Ovary (tissue), 10 donors: ENCODE measurements around the gene MRPL48. TPM values are rescaled to one million over a fixed set of nuclear protein-coding genes. Genes with fewer than 3 reads are reported as not detected.
A peak's percentile ranks its signal among the peaks of the same experiment; 100 is the strongest.

Experiments
- DNase-seq, 5 donors: peaks; one replicate each; pipeline ENCODE4 v3.0.0-alpha.2; 2019 to 2020
- H3K27ac ChIP-seq, 2 donors: fragments of 200-600 bp; one replicate each; pipeline versions ENCODE4 v1.5.1 to v1.8.0; 2019 to 2022
- H3K27me3 ChIP-seq: fragments of 200-600 bp; one replicate; pipeline ENCODE4 v1.8.0; 2022
- H3K36me3 ChIP-seq: fragments of 200-600 bp; sonication (generic); one replicate; pipeline ENCODE4 v1.5.1; 2019
- H3K4me1 ChIP-seq: one replicate; pipeline ENCODE4 v1.8.1; 2013; ENCODE audit warnings: mild to moderate bottlenecking, moderate library complexity; ENCODE audit not compliant: insufficient read depth
- H3K4me3 ChIP-seq: fragments of 200-600 bp; sonication (generic); one replicate; pipeline ENCODE4 v1.5.1; 2017
- H3K9me3 ChIP-seq, 2 donors: fragments of 200-600 bp in 1 of 2; sonication (generic) in 1 of 2; one replicate each; pipeline versions ENCODE4 v1.5.1 to v1.8.1; 2013 to 2019; ENCODE audit warnings: mild to moderate bottlenecking in 1 of 2, moderate library complexity in 1 of 2
- CTCF ChIP-seq, 3 donors: fragments of 450-650 bp in 2 of 3; fragments of 200-600 bp in 1 of 3; IDR thresholded peaks; one replicate each; pipeline versions ENCODE4 v1.5.1 to v1.8.0; 2016 to 2022; ENCODE audit warnings: antibody characterized with exemption in 3 of 3, mild to moderate bottlenecking in 1 of 3
- EP300 ChIP-seq: sonication (generic); formaldehyde crosslinking; IDR thresholded peaks from one replicate; pipeline ENCODE4 v1.6.1; 2017; ENCODE audit warnings: antibody characterized with exemption
- POLR2A ChIP-seq: fragments of 450-650 bp; IDR thresholded peaks from one replicate; pipeline ENCODE4 v1.6.1; 2017; ENCODE audit warnings: antibody characterized with exemption, mild to moderate bottlenecking, moderate library complexity
- WGBS, 3 donors: extraction: QIAGEN DNeasy Blood & Tissue Kit in 1 of 3; methylation state at CpG; one replicate each; pipeline versions ENCODE4 v1.1.5 to v1.1.7; 2013 to 2017; 5-methylcytosine and 5-hydroxymethylcytosine counted together
- intact Hi-C, 4 donors: fragments of 100-400 bp; cut with DNase I; formaldehyde crosslinking; loops; one replicate each; pipeline versions ENCODE4 v1.11.0 to v1.15.1; 2022 to 2023
- long read RNA-seq, 3 donors: library from polyadenylated mRNA in 2 of 3; unstranded in 2 of 3; transcript quantifications; one replicate each; pipeline ENCODE4 v2.0.0 and lab custom pipeline, GENCODE V29; 2021 to 2026
- polyA plus RNA-seq, 2 donors: library from polyadenylated mRNA; stranded (reverse); fragments of 200-250 nt in 1 of 2; fragments of 350-450 nt in 1 of 2; fragmentation: Illumina TruSeq in 1 of 2; extraction: RNeasy Lipid Tissue Mini Kit (QIAGEN cat#74804) in 1 of 2; gene quantifications; one replicate each; pipeline ENCODE4 v1.2.3, GENCODE V29; 2013 to 2014
- total RNA-seq, 7 donors: library from RNA; depleted of rRNA in 2 of 7; stranded (reverse); fragments of >200 nt in 2 of 7; fragmentation: NEBNext Ultra II Directional in 3 of 7; extraction: Animal tissue kit (Norgen Biotek cat#: 25700) in 3 of 7; gene quantifications; one replicate each; pipeline versions ENCODE4 v1.1.0 to v1.2.4, GENCODE V29; 2016 to 2023
- donor health status: DM: no; HTN: no; CAD: no; lungs with moderate emphysema.
- donor health status: DM: no; HTN: no; CAD: no.
- donor health status: Bipolar disorder and iron deficiency.
- donor health status: DM: yes; HTN: yes; CAD: no.
- donor health status: DM: no; HTN: no; CAD: no.
- donor health status: DM: yes; HTN: yes; CAD: no.

MRPL48 gene
- total RNA-seq (10 to 100 TPM; 18.7 to 32.9 (median 26.3) TPM), polyA plus RNA-seq (10 to 100 TPM; 30.4 to 33.4 TPM)
- long read RNA-seq, donor 1, transcript MRPL48-201 (8 exons, 1,536 nt) = major isoform, 20 of 26 reads
- long read RNA-seq, donor 1, partial matches to known transcripts = 0 of 26 reads
- long read RNA-seq, donor 1, other reads (novel, unspliced or antisense) = 5 of 26 reads
- long read RNA-seq, donor 2, transcript MRPL48-201 (8 exons, 1,536 nt) = major isoform, 17 of 22 reads
- long read RNA-seq, donor 2, partial matches to known transcripts = 0 of 22 reads
- long read RNA-seq, donor 2, other reads (novel, unspliced or antisense) = 0 of 22 reads
- long read RNA-seq, donor 3, transcript MRPL48-201 (8 exons, 1,536 nt) = major isoform, 9 of 12 reads
- long read RNA-seq, donor 3, partial matches to known transcripts = 0 of 12 reads
- long read RNA-seq, donor 3, other reads (novel, unspliced or antisense) = 3 of 12 reads

- H3K9me3 ChIP-seq = no peaks in the 10 kb centered on the region
- WGBS, 3 donors = 1 to 3% (median 3%) methylated on average over 43 to 44 of the region's 44 CpGs
- H3K27ac ChIP-seq = peak within 1 kb of the TSS; percentile 42 to 54
- intact Hi-C loops = no loop called here
- peak within 1 kb of the TSS; percentile 91 for H3K4me3 ChIP-seq
- peak; percentile 84 to 94 (median 90) for DNase-seq
- H3K36me3 ChIP-seq = no peaks in the 10 kb centered on the region
- H3K4me1 ChIP-seq = no peaks in the 10 kb centered on the region
- no peaks in the 10 kb centered on the region for H3K27me3 ChIP-seq
- TF ChIP-seq EP300 (no peak), POLR2A (peak; percentile 33)
Observed at GRCh38 chr11:73787643-73788558, at the start of gene MRPL48. MRPL48 (plus strand) TSS chr11:73787874; CDS start chr11:73787972, 98 bp downstream.

DNA sequence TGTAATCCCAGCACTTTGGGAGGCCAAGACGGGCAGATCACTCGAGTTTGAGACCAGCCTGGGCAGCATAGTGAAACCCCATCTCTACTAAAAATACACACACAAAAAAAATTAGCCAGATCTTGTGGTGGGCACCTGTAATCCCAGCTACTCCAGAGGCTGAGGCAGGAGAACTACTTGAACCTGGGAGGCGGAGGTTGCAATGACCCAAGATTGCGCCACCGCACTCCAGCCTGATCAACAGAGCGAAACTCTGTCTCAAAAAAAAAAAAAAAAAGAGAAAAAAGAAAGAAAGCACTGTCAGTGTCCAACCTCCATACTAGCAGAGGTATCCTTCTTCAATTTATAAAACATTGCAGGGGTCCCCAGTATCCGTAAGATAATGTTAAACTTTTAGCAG is 44.6 kb upstream of the MRPL48 start:
- WGBS, 3 donors = 93 to 97% (median 94%) methylated on average over 7 of the region's 7 CpGs
- no peak for DNase-seq

GRCh38 chr11:73746701-73747100 is 41.0 kb upstream of the MRPL48 start:
- peaks cover 7% of the 10 kb centered on the region for H3K4me1 ChIP-seq
- H3K27ac ChIP-seq = no peak overlapping the region
- DNase-seq = no peak
- no peaks in the 10 kb centered on the region for H3K36me3 ChIP-seq
- intact Hi-C loops = no loop called here
- TF ChIP-seq EP300 = no peak
- TF ChIP-seq POLR2A = no peak
- TF ChIP-seq CTCF (IDR thresholded peaks at IDR 0.05) = no peak
- 94 to 96% (median 95%) methylated on average over 13 of the region's 13 CpGs for WGBS, 3 donors
- H3K27me3 ChIP-seq = no peaks in the 10 kb centered on the region
- H3K4me3 ChIP-seq = no peak overlapping the region
- no peaks in the 10 kb centered on the region for H3K9me3 ChIP-seq

More for the DNA sequence above, 44.6 kb upstream of the MRPL48 start:
- Histone ChIP-seq H3K27ac (no peak overlapping the region), H3K36me3 (no peaks in the 10 kb centered on the region), H3K9me3 (no peaks in the 10 kb centered on the region), H3K27me3 (no peaks in the 10 kb centered on the region), H3K4me1 (peaks cover 2% of the 10 kb centered on the region), H3K4me3 (no peak overlapping the region)
- intact Hi-C loops = no loop called here
- no peak for TF ChIP-seq EP300
- TF ChIP-seq CTCF (IDR thresholded peaks at IDR 0.05) = no peak

DNA sequence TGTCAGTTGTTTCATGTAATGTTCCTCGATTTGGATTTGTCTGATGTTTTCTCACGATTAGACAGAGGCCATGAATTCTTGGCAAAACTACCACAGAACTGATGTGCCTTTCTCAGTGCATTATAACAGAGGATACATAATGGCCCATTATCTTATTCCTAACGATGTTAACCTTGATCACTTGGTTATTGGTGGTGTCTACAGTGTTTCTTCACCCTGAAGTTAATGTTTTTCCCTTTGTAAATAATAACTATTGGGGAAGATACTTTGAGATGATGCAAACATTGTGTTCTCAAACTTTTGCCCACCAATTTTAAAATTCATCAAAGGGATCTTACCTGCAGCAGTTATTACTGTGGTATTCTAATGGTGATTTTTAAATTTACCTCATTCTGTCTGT is 39.9 kb upstream of the MRPL48 start:
- WGBS, 3 donors = 17 to 31% (median 17%) methylated on average over 3 of the region's 3 CpGs
- Histone ChIP-seq H3K4me3 (no peak overlapping the region), H3K36me3 (no peaks in the 10 kb centered on the region), H3K4me1 (peaks cover 9% of the 10 kb centered on the region), H3K27me3 (no peaks in the 10 kb centered on the region), H3K27ac (no peak overlapping the region), H3K9me3 (no peaks in the 10 kb centered on the region)
- TF ChIP-seq CTCF (IDR thresholded peaks at IDR 0.05) (no peak), EP300 (no peak), POLR2A (no peak)
- intact Hi-C loops = no loop called here
- no peak for DNase-seq
